OCI-LY3 (cell line): ENCODE data around the gene THOC5.

ENCODE experiments used
- EZH2phosphoT487 ChIP-seq: fragments of 200-600 bp; shearing (Covaris generic); IDR thresholded peaks from 2 replicates; pipeline ENCODE4 v1.6.1; 2018; ENCODE audit warnings: antibody characterized with exemption, mixed run types, low read depth
- TF ChIP-seq, protein P1 (sequence below): fragments of 200-600, 300-600 bp; sonication (generic); IDR thresholded peaks from 2 replicates; pipeline ENCODE4 v1.5.1; 2014; ENCODE audit warnings: antibody characterized with exemption, low read length, low read depth

DNA sequence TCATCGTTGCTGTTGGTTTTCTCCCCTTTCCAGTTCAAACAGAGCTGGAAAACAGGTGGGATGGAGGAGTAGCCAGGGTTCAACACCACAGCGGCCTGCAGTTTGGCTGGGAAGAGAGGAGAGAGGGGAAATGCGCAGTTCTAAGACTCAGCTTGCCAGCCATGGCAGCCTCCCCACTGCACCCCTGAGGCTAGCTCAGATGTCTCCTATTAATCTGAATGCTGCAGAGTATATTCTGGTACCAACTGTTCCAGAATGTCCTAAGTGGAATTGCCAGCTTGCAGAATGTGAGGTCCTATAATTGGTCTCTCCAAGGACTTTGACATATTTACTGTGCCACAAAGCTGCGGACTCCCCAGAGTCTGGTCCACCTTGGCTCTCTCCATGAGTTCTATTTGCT, 41.5 kb downstream of the THOC5 start:
- TF ChIP-seq, protein P1, sequence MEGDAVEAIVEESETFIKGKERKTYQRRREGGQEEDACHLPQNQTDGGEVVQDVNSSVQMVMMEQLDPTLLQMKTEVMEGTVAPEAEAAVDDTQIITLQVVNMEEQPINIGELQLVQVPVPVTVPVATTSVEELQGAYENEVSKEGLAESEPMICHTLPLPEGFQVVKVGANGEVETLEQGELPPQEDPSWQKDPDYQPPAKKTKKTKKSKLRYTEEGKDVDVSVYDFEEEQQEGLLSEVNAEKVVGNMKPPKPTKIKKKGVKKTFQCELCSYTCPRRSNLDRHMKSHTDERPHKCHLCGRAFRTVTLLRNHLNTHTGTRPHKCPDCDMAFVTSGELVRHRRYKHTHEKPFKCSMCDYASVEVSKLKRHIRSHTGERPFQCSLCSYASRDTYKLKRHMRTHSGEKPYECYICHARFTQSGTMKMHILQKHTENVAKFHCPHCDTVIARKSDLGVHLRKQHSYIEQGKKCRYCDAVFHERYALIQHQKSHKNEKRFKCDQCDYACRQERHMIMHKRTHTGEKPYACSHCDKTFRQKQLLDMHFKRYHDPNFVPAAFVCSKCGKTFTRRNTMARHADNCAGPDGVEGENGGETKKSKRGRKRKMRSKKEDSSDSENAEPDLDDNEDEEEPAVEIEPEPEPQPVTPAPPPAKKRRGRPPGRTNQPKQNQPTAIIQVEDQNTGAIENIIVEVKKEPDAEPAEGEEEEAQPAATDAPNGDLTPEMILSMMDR, result no peak
- no peak for TF ChIP-seq EZH2phosphoT487
